ENCODE results near the gene SEC61B.
"Not testable (repeated sequence)": the region's sequence is repeated elsewhere in the genome, so short reads cannot be mapped to it uniquely, and the experiment has no call there.

The SEC61B gene

GRCh38 chr9:99185348-99185632 lies 36.8 kb upstream of the SEC61B start:
- no peak overlapping the region for H3K4me3 Mint-ChIP-seq
- no peak overlapping the region for H3K27ac Mint-ChIP-seq
- no peaks in the 10 kb centered on the region for H3K9me3 Mint-ChIP-seq (ENCODE audit: low read depth)
- no peaks in the 10 kb centered on the region for H3K27me3 Mint-ChIP-seq
- peaks cover 43% of the 10 kb centered on the region for H3K4me1 Mint-ChIP-seq (ENCODE audit: low read depth)
- no peaks in the 10 kb centered on the region for H3K36me3 Mint-ChIP-seq

- no peak overlapping the region for H3K27ac Mint-ChIP-seq
- H3K36me3 Mint-ChIP-seq = no peaks in the 10 kb centered on the region
- H3K4me1 Mint-ChIP-seq (ENCODE audit: low read depth) = peaks cover 37% of the 10 kb centered on the region
Observed at GRCh38 chr9:99185934-99186333, 36.1 kb upstream of the SEC61B start.

GRCh38 chr9:99187311-99187710 lies 34.8 kb upstream of the SEC61B start:
- no peaks in the 10 kb centered on the region for H3K36me3 Mint-ChIP-seq
- no peak overlapping the region for H3K4me3 Mint-ChIP-seq
- no peaks in the 10 kb centered on the region for H3K27me3 Mint-ChIP-seq
- H3K9me3 Mint-ChIP-seq (ENCODE audit: low read depth) = no peaks in the 10 kb centered on the region
- peaks cover 24% of the 10 kb centered on the region for H3K4me1 Mint-ChIP-seq (ENCODE audit: low read depth)
- no peak overlapping the region for H3K27ac Mint-ChIP-seq

More at GRCh38 chr9:99185934-99186333, 36.1 kb upstream of the SEC61B start:
- H3K4me3 Mint-ChIP-seq = no peak overlapping the region
- no peaks in the 10 kb centered on the region for H3K9me3 Mint-ChIP-seq (ENCODE audit: low read depth)
- H3K27me3 Mint-ChIP-seq = no peaks in the 10 kb centered on the region

GRCh38 chr9:99189186-99189585 lies 32.9 kb upstream of the SEC61B start:
- Mint-ChIP-seq H3K4me3 (no peak overlapping the region), H3K9me3 (ENCODE audit: low read depth) (no peaks in the 10 kb centered on the region), H3K27ac (no peak overlapping the region), H3K27me3 (no peaks in the 10 kb centered on the region), H3K4me1 (ENCODE audit: low read depth) (peaks cover 18% of the 10 kb centered on the region), H3K36me3 (no peaks in the 10 kb centered on the region)

- no peak overlapping the region for H3K27ac Mint-ChIP-seq
- H3K4me1 Mint-ChIP-seq (ENCODE audit: low read depth) = peaks cover 10% of the 10 kb centered on the region
Observed at GRCh38 chr9:99189887-99190596, 32.0 kb upstream of the SEC61B start.

GRCh38 chr9:99190597-99191283 lies 31.3 kb upstream of the SEC61B start:
- Mint-ChIP-seq H3K4me1 (ENCODE audit: low read depth) (peaks cover 10% of the 10 kb centered on the region), H3K9me3 (ENCODE audit: low read depth) (no peaks in the 10 kb centered on the region), H3K27me3 (no peaks in the 10 kb centered on the region), H3K36me3 (no peaks in the 10 kb centered on the region), H3K4me3 (no peak overlapping the region), H3K27ac (no peak overlapping the region)

More at GRCh38 chr9:99189887-99190596, 32.0 kb upstream of the SEC61B start:
- H3K9me3 Mint-ChIP-seq (ENCODE audit: low read depth) = no peaks in the 10 kb centered on the region
- no peaks in the 10 kb centered on the region for H3K27me3 Mint-ChIP-seq
- H3K4me3 Mint-ChIP-seq = no peak overlapping the region
- H3K36me3 Mint-ChIP-seq = no peaks in the 10 kb centered on the region

- Mint-ChIP-seq H3K4me1 (ENCODE audit: low read depth) (peaks cover 10% of the 10 kb centered on the region), H3K9me3 (ENCODE audit: low read depth) (no peaks in the 10 kb centered on the region), H3K36me3 (no peaks in the 10 kb centered on the region), H3K27ac (no peak overlapping the region), H3K4me3 (no peak overlapping the region), H3K27me3 (no peaks in the 10 kb centered on the region)
Observed at GRCh38 chr9:99192786-99193465, 29.2 kb upstream of the SEC61B start.

GRCh38 chr9:99193466-99193821 lies 28.6 kb upstream of the SEC61B start:
- Mint-ChIP-seq H3K36me3 (no peaks in the 10 kb centered on the region), H3K27ac (no peak overlapping the region), H3K9me3 (ENCODE audit: low read depth) (no peaks in the 10 kb centered on the region), H3K27me3 (no peaks in the 10 kb centered on the region), H3K4me3 (no peak overlapping the region), H3K4me1 (ENCODE audit: low read depth) (peaks cover 10% of the 10 kb centered on the region)

- not testable (repeated sequence) for H3K9me3 Mint-ChIP-seq (ENCODE audit: low read depth); H3K27ac Mint-ChIP-seq; H3K36me3 Mint-ChIP-seq; H3K27me3 Mint-ChIP-seq; H3K4me3 Mint-ChIP-seq; H3K4me1 Mint-ChIP-seq (ENCODE audit: low read depth)
Observed at GRCh38 chr9:99196484-99196883, 25.6 kb upstream of the SEC61B start.

- Mint-ChIP-seq H3K27me3 (no peaks in the 10 kb centered on the region), H3K4me3 (no peak overlapping the region), H3K27ac (no peak overlapping the region), H3K36me3 (no peaks in the 10 kb centered on the region), H3K4me1 (ENCODE audit: low read depth) (peaks cover 10% of the 10 kb centered on the region), H3K9me3 (ENCODE audit: low read depth) (no peaks in the 10 kb centered on the region)
Observed at GRCh38 chr9:99197124-99197630, 24.9 kb upstream of the SEC61B start.

GRCh38 chr9:99197987-99198386 lies 24.1 kb upstream of the SEC61B start:
- Mint-ChIP-seq H3K27ac (no peak overlapping the region), H3K27me3 (no peaks in the 10 kb centered on the region), H3K36me3 (no peaks in the 10 kb centered on the region), H3K4me3 (no peak overlapping the region), H3K4me1 (ENCODE audit: low read depth) (peaks cover 9% of the 10 kb centered on the region), H3K9me3 (ENCODE audit: low read depth) (no peaks in the 10 kb centered on the region)

- no peaks in the 10 kb centered on the region for H3K9me3 Mint-ChIP-seq (ENCODE audit: low read depth)
- no peak overlapping the region for H3K4me3 Mint-ChIP-seq
- H3K4me1 Mint-ChIP-seq (ENCODE audit: low read depth) = peaks cover 4% of the 10 kb centered on the region
- H3K36me3 Mint-ChIP-seq = no peaks in the 10 kb centered on the region
- H3K27me3 Mint-ChIP-seq = no peaks in the 10 kb centered on the region
- H3K27ac Mint-ChIP-seq = no peak overlapping the region
Observed at GRCh38 chr9:99199938-99200539, 22.0 kb upstream of the SEC61B start.

GRCh38 chr9:99201603-99202002 lies 20.5 kb upstream of the SEC61B start:
- no peaks in the 10 kb centered on the region for H3K27me3 Mint-ChIP-seq
- H3K4me1 Mint-ChIP-seq (ENCODE audit: low read depth) = peaks cover 3% of the 10 kb centered on the region
- no peaks in the 10 kb centered on the region for H3K36me3 Mint-ChIP-seq
- H3K27ac Mint-ChIP-seq = no peak overlapping the region
- H3K9me3 Mint-ChIP-seq (ENCODE audit: low read depth) = peaks cover 2% of the 10 kb centered on the region
- no peak overlapping the region for H3K4me3 Mint-ChIP-seq

GRCh38 chr9:99210572-99210971 lies 11.5 kb upstream of the SEC61B start:
- no peak overlapping the region for H3K27ac Mint-ChIP-seq

GRCh38 chr9:99211746-99212145 lies 10.3 kb upstream of the SEC61B start:
- Mint-ChIP-seq H3K36me3 (peaks cover 15% of the 10 kb centered on the region), H3K4me1 (ENCODE audit: low read depth) (peaks cover 5% of the 10 kb centered on the region), H3K27me3 (no peaks in the 10 kb centered on the region), H3K4me3 (no peak overlapping the region), H3K9me3 (ENCODE audit: low read depth) (peaks cover 21% of the 10 kb centered on the region), H3K27ac (no peak overlapping the region)

More at GRCh38 chr9:99210572-99210971, 11.5 kb upstream of the SEC61B start:
- no peak overlapping the region for H3K4me3 Mint-ChIP-seq
- peaks cover 3% of the 10 kb centered on the region for H3K4me1 Mint-ChIP-seq (ENCODE audit: low read depth)
- H3K9me3 Mint-ChIP-seq (ENCODE audit: low read depth) = peaks cover 24% of the 10 kb centered on the region
- peaks cover 14% of the 10 kb centered on the region for H3K36me3 Mint-ChIP-seq
- no peaks in the 10 kb centered on the region for H3K27me3 Mint-ChIP-seq
